Left hindlimb (tissue), 1 donor: ENCODE data around the gene RNF213.
"Not testable (repeated sequence)": the region's sequence is repeated elsewhere in the genome, so short reads cannot be mapped to it uniquely, and the experiment has no call there.

Experiments
- DNase-seq: peaks from one replicate; pipeline ENCODE4 v3.0.0-alpha.2; 2018

RNF213 gene

GRCh38 chr17:80295559-80295958 lies 34.9 kb downstream of the RNF213 start:
- no peak for DNase-seq

GRCh38 chr17:80296221-80296620 lies 35.6 kb downstream of the RNF213 start:
- no peak for DNase-seq

GRCh38 chr17:80297996-80298560 lies 37.4 kb downstream of the RNF213 start:
- DNase-seq, result no peak

- not testable (repeated sequence) for DNase-seq
These were observed 38.9 kb downstream of the RNF213 start for GRCh38 chr17:80299350-80300100.

- DNase-seq, result not testable (repeated sequence)
These were observed 40.1 kb downstream of the RNF213 start for GRCh38 chr17:80300756-80301155.

- no peak for DNase-seq
These were observed 43.2 kb downstream of the RNF213 start for GRCh38 chr17:80303824-80304223.

GRCh38 chr17:80307994-80308691 lies 47.5 kb downstream of the RNF213 start:
- no peak for DNase-seq

- no peak for DNase-seq
These were observed 48.3 kb downstream of the RNF213 start for GRCh38 chr17:80308692-80309517.

- no peak for DNase-seq
These were observed 50.7 kb downstream of the RNF213 start for GRCh38 chr17:80311216-80311827.

- no peak for DNase-seq
These were observed 52.0 kb downstream of the RNF213 start for GRCh38 chr17:80312621-80313135.

GRCh38 chr17:80313160-80313829 lies 52.6 kb downstream of the RNF213 start:
- no peak for DNase-seq

GRCh38 chr17:80313946-80314345 lies 53.3 kb downstream of the RNF213 start:
- not testable (repeated sequence) for DNase-seq

GRCh38 chr17:80315517-80316182 lies 55.0 kb downstream of the RNF213 start:
- DNase-seq, result no peak

GRCh38 chr17:80316431-80316830 lies 55.8 kb downstream of the RNF213 start:
- DNase-seq, result no peak

- DNase-seq, result no peak
These were observed 56.5 kb downstream of the RNF213 start for GRCh38 chr17:80316927-80317705.

GRCh38 chr17:80317706-80317980 lies 57.0 kb downstream of the RNF213 start:
- no peak for DNase-seq

- no peak for DNase-seq
These were observed 57.5 kb downstream of the RNF213 start for GRCh38 chr17:80318166-80318565.

- no peak for DNase-seq
These were observed 58.8 kb downstream of the RNF213 start for GRCh38 chr17:80319262-80319998.

- DNase-seq, result no peak
These were observed 59.3 kb downstream of the RNF213 start for GRCh38 chr17:80319999-80320344.

GRCh38 chr17:80320496-80320895 lies 59.8 kb downstream of the RNF213 start:
- DNase-seq, result no peak
